Measurements from ENCODE around the gene UBE3A. TPM values are rescaled to one million over a fixed set of nuclear protein-coding genes. Genes with fewer than 3 reads are reported as not detected.
A peak's percentile ranks its signal among the peaks of the same experiment; 100 is the strongest.

The UBE3A gene
- 60.3 and 80.3 TPM in 2 replicates for total RNA-seq (ENCODE audit: low replicate concordance)

DNA sequence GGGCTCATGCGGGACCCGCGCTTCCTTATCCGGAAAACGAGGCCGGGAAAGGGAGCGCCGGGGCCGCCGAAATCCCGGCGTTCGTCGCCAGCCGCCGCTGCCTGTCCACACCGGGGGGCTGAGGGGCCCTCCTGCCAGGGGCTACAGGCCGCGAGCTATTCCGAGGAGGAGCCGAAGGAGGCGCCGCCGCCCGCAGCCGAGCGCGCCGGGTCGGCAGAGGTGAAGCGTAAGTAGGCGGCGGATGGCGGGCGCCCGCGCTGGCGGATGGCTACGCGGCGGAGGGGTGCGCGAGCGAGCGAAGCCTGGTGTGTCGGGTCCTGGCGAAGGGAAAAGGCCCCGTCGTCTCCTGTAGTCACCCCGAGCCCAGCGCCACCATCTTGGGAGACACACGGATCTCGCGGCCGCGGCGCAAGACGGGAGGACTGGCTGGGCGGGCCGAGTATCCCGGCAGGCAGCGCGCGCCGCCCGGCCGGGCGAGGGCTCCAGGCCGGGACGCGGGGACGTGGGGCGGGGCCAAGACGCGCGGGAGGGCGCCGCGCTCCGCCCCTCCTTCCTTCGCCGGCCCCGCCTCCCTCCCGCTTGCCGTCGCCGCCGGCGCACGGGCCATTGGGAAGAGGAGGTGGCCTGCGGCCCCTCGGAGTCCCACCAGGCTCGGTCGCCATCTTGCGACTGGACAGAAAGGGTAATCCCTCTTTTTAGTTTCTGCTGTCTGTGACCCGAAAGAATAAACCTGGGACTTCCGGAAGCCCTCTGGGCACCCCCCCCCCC, at the start of gene UBE3A:
Gene UBE3A, minus strand, starts transcription at position 424 of the 768 bp plus-strand sequence. CDS start 29,917 bp downstream, outside the sequence.
- TF ChIP-seq, protein P1, sequence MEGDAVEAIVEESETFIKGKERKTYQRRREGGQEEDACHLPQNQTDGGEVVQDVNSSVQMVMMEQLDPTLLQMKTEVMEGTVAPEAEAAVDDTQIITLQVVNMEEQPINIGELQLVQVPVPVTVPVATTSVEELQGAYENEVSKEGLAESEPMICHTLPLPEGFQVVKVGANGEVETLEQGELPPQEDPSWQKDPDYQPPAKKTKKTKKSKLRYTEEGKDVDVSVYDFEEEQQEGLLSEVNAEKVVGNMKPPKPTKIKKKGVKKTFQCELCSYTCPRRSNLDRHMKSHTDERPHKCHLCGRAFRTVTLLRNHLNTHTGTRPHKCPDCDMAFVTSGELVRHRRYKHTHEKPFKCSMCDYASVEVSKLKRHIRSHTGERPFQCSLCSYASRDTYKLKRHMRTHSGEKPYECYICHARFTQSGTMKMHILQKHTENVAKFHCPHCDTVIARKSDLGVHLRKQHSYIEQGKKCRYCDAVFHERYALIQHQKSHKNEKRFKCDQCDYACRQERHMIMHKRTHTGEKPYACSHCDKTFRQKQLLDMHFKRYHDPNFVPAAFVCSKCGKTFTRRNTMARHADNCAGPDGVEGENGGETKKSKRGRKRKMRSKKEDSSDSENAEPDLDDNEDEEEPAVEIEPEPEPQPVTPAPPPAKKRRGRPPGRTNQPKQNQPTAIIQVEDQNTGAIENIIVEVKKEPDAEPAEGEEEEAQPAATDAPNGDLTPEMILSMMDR (IDR thresholded peaks at IDR 0.05; ENCODE audit: insufficient read depth, low read length) = peak; percentile 25
- peak within 1 kb of the TSS; percentile 85 for H3K4me3 ChIP-seq (ENCODE audit: low read depth, low read length)
- DNase-seq (ENCODE audit: low read depth) = peak; percentile 87

DNA sequence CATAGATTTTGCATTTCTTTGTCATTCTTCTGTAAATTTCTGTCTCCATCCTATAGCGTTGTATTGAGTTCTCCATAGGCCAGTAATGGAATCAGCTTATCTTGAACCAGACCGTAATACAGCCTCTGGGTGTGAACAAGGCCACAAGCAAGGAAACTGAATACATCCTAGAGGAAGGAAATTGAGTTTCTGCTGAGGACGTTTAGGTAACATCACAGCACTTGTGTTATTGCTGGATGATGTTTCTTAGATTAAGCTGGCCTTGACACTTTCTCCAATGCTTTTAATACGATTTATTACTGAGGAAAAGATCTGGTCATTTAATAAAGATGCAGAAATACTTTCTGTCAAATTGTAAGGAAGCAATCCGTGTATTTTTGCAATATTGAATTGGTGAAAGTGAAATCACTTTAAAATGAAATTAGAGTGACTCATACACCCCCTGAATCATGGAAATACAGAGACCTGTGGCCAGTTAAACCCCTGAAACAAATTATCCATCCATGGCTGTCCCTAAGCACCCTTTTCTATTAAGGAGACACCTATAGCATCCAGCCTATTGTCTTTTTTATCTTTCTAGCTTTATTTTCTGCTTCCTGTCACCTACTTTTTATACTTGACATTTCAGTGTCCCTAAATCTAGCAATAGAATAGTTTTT, 48.5 kb upstream of the UBE3A start:
- H3K4me3 ChIP-seq (ENCODE audit: low read depth, low read length) = no peak overlapping the region
- no peak for DNase-seq (ENCODE audit: low read depth)
- TF ChIP-seq, protein P1 (IDR thresholded peaks at IDR 0.05; ENCODE audit: insufficient read depth, low read length) = no peak

DNA sequence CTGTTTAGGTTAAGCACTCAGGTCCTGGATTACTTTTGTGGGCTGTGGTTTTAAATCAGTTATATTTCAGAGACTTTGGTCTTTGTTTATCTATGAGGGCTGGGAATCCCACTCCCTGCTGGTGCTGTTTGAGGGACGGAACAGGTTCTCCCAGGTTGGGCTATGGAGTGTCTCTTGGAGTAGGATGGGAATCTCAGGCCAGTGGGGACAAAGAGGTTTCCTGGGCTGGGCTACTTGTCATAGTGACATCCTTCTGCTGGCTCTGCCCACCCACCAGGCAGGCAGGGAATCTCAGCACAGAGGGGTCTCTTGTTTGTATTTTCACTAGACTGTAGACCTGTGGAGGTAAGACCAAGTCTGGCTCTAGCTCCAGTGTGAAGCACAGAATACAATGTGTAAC, 47.2 kb upstream of the UBE3A start:
- TF ChIP-seq, protein P1 (IDR thresholded peaks at IDR 0.05; ENCODE audit: insufficient read depth, low read length) = no peak

DNA sequence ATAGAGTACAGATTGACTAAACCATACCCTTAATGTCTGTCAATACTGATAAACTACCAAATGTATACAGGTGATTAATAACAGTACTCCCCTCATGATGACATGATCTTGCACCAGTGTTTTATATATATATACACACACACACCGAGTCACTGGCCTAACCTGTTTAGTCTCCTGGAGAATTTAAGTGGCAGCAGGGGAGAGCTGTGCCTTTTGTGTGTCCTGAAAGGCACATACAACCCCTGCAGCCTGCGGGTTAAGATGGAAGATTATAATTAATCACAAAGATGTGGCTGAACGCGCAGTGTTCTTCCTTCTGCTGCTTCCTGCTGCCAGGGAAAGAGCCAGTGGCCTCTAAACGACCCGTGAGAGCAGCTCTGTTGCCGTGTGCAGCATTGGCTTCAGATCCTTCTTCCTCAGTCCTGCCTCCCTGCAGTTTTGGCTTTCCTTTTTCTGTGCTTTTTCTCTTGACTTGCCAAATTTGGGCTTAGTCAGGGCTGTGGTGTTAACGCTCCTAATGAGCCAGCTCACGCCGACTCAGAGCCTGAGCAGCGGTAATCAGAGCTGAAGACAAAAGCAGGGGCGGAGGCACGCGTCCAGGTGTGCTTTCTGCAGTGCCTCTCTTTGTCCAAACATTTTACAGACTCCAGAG, 42.5 kb upstream of the UBE3A start:
- TF ChIP-seq, protein P1 (IDR thresholded peaks at IDR 0.05; ENCODE audit: insufficient read depth, low read length) = no peak
- H3K4me3 ChIP-seq (ENCODE audit: low read depth, low read length) = no peak overlapping the region
- DNase-seq (ENCODE audit: low read depth) = no peak

More for the DNA sequence above, 47.2 kb upstream of the UBE3A start:
- no peak for DNase-seq (ENCODE audit: low read depth)
- H3K4me3 ChIP-seq (ENCODE audit: low read depth, low read length) = no peak overlapping the region

DNA sequence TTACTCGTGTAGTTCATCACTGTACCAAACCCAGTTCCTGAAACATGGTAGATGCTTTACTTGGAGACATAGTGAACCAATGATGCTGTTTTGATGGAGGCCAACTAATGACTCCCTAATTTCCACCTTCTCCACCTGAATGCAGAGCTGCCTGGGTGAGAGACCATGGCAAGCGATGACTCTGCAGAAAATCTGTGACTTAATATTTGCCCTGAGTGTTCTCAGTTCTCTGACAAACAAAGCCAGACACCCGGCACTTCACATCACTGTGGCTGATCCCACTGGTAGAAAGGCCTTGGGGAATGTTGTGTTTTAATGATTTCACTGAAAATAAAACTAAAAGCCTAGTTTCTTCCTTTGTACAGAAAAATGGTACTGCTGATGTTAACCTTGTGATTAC, 39.5 kb upstream of the UBE3A start:
- DNase-seq (ENCODE audit: low read depth) = no peak
- no peak overlapping the region for H3K4me3 ChIP-seq (ENCODE audit: low read depth, low read length)
- TF ChIP-seq, protein P1 (IDR thresholded peaks at IDR 0.05; ENCODE audit: insufficient read depth, low read length) = no peak

DNA sequence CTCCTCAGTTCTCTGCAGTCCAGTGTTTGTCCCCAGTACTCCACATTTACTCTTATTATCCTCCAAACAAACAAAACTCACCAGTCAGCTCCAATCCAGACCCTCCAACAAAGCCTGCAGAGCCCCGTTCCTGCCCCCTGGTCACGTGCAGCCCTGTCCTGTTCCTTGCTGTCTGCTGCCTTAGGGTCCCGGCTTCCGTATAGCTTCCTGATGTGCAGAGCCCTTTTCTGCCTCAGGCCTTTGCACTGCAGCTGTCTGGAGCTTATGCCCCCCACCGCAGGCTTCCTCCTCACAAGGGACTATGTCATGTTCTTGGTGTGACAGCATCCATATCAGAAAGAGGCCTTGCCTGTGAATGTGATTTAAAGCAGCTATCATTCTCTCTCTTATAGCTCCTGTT, 39.0 kb upstream of the UBE3A start:
- no peak for DNase-seq (ENCODE audit: low read depth)
- no peak overlapping the region for H3K4me3 ChIP-seq (ENCODE audit: low read depth, low read length)
- TF ChIP-seq, protein P1 (IDR thresholded peaks at IDR 0.05; ENCODE audit: insufficient read depth, low read length) = no peak
